ENCODE results near the gene UBE3C. TPM values are rescaled to one million over a fixed set of nuclear protein-coding genes. Genes with fewer than 3 reads are reported as not detected.

Gene UBE3C
- total and polyA plus RNA-seq, 11 donors = 11.0 to 57.5 (median 48.1) TPM

DNA sequence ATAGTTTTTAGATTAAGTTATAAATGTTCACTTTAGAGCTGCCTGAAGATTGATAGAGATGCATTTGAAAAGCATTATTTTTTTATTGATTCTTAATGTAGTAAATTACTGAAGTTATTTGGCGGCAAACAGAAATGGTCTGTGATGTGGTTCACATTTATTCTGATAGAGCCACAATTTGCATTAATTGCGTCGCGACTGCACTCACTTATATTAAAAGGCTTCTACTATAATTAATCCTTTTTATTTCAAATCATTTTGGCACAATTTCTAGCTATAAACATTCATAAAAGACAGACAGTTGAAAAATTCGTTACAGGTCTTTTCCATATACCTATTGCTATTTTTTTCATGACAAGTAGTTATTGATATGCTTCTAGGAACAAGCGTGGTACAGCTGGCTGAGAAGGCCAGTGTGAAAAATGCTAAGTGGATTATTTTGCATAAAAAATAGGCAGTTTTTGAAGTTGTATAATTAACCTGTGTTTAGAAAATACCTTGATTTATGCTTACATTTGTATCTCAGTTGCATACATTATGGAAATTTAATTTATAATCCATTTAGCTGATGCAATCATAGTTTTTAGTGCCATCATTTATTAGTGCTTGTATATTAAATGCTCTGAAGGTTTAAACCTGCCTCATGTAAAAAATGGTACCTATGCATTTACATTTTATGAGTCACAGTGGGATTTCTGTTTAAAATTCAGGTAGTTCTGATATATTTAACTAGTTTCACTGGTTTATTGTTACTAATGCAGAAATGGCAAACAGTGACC, 106.0 kb downstream of the UBE3C start:
- no peak for ATAC-seq

DNA sequence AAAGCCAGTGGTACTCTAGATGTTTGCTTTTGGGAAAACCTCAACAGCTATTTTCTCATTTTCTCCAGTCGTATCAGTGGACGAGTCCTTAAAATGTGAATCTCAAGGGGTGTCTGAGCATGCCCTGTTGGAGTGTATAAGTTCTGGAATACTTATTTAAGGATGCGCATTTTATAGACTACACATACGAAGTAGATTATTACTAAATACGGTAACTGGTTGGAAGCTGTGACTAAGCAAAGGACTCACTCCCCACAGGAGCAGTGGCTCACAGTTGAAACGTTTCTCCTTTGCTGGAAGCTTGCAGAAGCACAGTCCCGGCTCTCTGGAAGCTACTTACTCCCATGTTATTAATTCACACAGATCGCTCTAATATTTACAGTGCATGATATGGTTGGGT, 107.3 kb downstream of the UBE3C start:
- H3K27me3 ChIP-seq = no peaks in the 10 kb centered on the region
- WGBS, 4 donors = 92 to 96% (median 95%) methylated on average over 8 of the region's 8 CpGs

More for the DNA sequence above, 106.0 kb downstream of the UBE3C start:
- Histone ChIP-seq H3K9me3 (no peaks in the 10 kb centered on the region), H3K4me1 (no peaks in the 10 kb centered on the region), H3K27me3 (no peaks in the 10 kb centered on the region), H3K27ac (no peak overlapping the region), H3K4me3 (no peak overlapping the region), H3K36me3 (peaks cover 0 to 42% (median 24%) of the 10 kb centered on the region in 9 donors)
- intact Hi-C loops (cut with DNase I) = loop anchor here in 2 of 10 donors (10.0 kb wide), 1 partner anchor 340 kb away; no protein-coding TSS in a partner anchor
- no peak for DNase-seq
- WGBS, 4 donors = 90 to 94% (median 94%) methylated on average over 6 of the region's 6 CpGs
- TF ChIP-seq, protein P1, sequence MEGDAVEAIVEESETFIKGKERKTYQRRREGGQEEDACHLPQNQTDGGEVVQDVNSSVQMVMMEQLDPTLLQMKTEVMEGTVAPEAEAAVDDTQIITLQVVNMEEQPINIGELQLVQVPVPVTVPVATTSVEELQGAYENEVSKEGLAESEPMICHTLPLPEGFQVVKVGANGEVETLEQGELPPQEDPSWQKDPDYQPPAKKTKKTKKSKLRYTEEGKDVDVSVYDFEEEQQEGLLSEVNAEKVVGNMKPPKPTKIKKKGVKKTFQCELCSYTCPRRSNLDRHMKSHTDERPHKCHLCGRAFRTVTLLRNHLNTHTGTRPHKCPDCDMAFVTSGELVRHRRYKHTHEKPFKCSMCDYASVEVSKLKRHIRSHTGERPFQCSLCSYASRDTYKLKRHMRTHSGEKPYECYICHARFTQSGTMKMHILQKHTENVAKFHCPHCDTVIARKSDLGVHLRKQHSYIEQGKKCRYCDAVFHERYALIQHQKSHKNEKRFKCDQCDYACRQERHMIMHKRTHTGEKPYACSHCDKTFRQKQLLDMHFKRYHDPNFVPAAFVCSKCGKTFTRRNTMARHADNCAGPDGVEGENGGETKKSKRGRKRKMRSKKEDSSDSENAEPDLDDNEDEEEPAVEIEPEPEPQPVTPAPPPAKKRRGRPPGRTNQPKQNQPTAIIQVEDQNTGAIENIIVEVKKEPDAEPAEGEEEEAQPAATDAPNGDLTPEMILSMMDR (IDR thresholded peaks at IDR 0.05) = no peak
- no peak for TF ChIP-seq POLR2A (IDR thresholded peaks at IDR 0.05)

DNA sequence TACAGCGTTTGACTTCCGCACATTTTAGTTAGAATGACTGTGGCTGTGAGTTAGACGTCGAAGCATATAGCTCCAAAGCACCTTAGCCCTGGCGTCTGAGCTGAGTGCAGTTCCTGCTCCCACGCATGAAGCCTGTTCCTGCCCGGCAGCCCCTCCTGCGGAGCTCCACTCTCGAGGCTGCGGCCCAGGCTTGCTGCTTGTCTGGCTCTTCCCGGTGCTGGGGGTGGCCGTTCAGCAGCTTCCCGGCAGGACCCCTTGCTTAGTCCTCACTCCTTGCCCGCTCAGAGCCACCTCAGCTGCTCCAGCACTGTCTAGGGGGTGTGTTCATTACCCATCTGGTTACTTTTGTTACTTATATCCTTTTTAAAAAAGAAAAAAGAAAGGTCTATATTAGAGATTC, 109.9 kb downstream of the UBE3C start:
- H3K36me3 ChIP-seq = peaks cover 0 to 65% (median 42%) of the 10 kb centered on the region in 9 donors
- 91 to 94% (median 93%) methylated on average over 7 to 14 of the region's 14 CpGs for WGBS, 4 donors

More for the DNA sequence above, 107.3 kb downstream of the UBE3C start:
- Histone ChIP-seq H3K27ac (no peak overlapping the region), H3K9me3 (no peaks in the 10 kb centered on the region), H3K36me3 (peaks cover 0 to 48% (median 25%) of the 10 kb centered on the region in 9 donors), H3K4me1 (no peaks in the 10 kb centered on the region), H3K4me3 (no peak overlapping the region)
- no peak for ATAC-seq
- no peak for DNase-seq
- intact Hi-C loops (cut with DNase I) = loop anchor here in 2 of 10 donors (10.0 kb wide), 1 partner anchor 341 kb away; no protein-coding TSS in a partner anchor
- TF ChIP-seq, protein P1 (IDR thresholded peaks at IDR 0.05) = no peak
- TF ChIP-seq POLR2A (IDR thresholded peaks at IDR 0.05) = no peak

More for the DNA sequence above, 109.9 kb downstream of the UBE3C start:
- Histone ChIP-seq H3K9me3 (no peaks in the 10 kb centered on the region), H3K4me3 (no peak overlapping the region), H3K27me3 (no peaks in the 10 kb centered on the region), H3K27ac (no peak overlapping the region), H3K4me1 (no peaks in the 10 kb centered on the region)
- TF ChIP-seq, protein P1 (IDR thresholded peaks at IDR 0.05) = no peak
- TF ChIP-seq POLR2A (IDR thresholded peaks at IDR 0.05) = no peak
- ATAC-seq = no peak
- no peak for DNase-seq
- intact Hi-C loops (cut with DNase I) = loop anchor here in 2 of 10 donors (10.0 kb wide), 1 partner anchor 344 kb away; no protein-coding TSS in a partner anchor
